Activated CD4-positive, alpha-beta memory T cell treated with anti-CD3 and anti-CD28 coated beads for 36 hours (primary cell): ENCODE results near the gene TMEM53. TPM values are rescaled to one million over a fixed set of nuclear protein-coding genes. Genes with fewer than 3 reads are reported as not detected.

Source experiments
- CTCF ChIA-PET: fragments of 350-600 bp; sonication (Branson Sonifier 250); formaldehyde crosslinking; loops from one replicate; lab custom pipeline; 2021; ENCODE audit warnings: antibody characterized with exemption, inconsistent platforms; lab: Charles Lee
- POLR2A ChIA-PET: fragments of 350-600 bp; sonication (Branson Sonifier 250); formaldehyde crosslinking; loops from one replicate; lab custom pipeline; 2021; ENCODE audit warnings: antibody characterized with exemption; lab: Charles Lee
- DNase-seq: peaks from one replicate; pipeline ENCODE4 v3.0.0-alpha.2; 2020
- H3K27ac Mint-ChIP-seq: one replicate; pipeline ENCODE4 v1.8.0; 2021; ENCODE audit warnings: mixed read lengths
- H3K27me3 Mint-ChIP-seq: one replicate; pipeline ENCODE4 v1.8.0; 2021; ENCODE audit warnings: mixed read lengths
- H3K36me3 Mint-ChIP-seq: one replicate; pipeline ENCODE4 v1.8.0; 2021; ENCODE audit warnings: mixed read lengths
- H3K4me1 Mint-ChIP-seq: one replicate; pipeline ENCODE4 v1.8.0; 2021; ENCODE audit warnings: low read depth, mixed read lengths
- H3K4me3 Mint-ChIP-seq: one replicate; pipeline ENCODE4 v1.8.0; 2021; ENCODE audit warnings: mild to moderate bottlenecking, mixed read lengths
- H3K9me3 Mint-ChIP-seq: one replicate; pipeline ENCODE4 v1.8.0; 2021; ENCODE audit warnings: mixed read lengths
- intact Hi-C: fragments of 100-400 bp; cut with micrococcal nuclease; formaldehyde crosslinking; loops from one replicate; pipeline ENCODE4 v1.15.1; 2023
- total RNA-seq, 2 experiments: library from RNA; stranded (reverse); gene quantifications; one replicate each; pipeline ENCODE4 v1.2.3, GENCODE V29; 2021

TMEM53 gene
- total RNA-seq, 2 experiments from 2014 or later = 5.1 to 6.5 TPM

DNA sequence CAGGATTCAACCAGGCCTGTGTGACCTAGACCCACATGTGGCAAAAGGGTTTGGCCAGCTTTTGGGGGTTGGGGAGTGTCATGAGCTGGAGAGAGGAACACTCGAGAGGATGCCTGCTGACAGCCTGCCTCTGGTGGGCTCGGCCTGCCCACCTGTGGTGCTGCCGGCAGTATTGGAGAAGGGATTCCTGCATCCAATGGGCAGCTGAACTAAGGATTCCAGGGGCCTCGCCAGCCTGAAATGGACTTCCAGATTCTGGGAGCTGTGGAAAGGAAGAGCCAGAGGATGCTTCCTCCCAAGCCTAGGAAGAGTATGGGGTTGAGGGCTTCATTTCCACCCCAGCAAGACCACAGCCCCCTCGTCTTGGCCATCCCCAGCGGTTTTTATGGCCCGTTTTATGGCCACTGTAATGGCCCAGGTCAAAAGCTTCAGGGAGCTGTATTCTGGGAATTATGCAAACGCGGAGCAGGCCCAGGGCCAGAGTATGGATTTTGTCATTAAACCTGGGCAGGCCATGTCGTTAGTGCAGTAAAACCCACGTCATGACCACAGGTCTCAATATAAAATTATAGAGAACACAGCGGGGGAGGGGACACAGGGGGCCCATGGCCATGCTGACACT, 63.6 kb downstream of the TMEM53 start:
- ChIA-PET POLR2A (no interaction called here), CTCF (interaction anchor here (0.8 to 5.1 kb wide), 3 partner anchors 23 to 233 kb away, joined by 3 to 47 read pairs (median 3); no protein-coding TSS in a partner anchor)
- Mint-ChIP-seq H3K36me3 (no peaks in the 10 kb centered on the region), H3K4me1 (no peaks in the 10 kb centered on the region), H3K27ac (no peak overlapping the region), H3K27me3 (no peaks in the 10 kb centered on the region), H3K4me3 (no peak overlapping the region), H3K9me3 (no peaks in the 10 kb centered on the region)
- DNase-seq = no peak
- intact Hi-C loops = no loop called here

- POLR2A ChIA-PET = no interaction called here
- no peaks in the 10 kb centered on the region for H3K4me1 Mint-ChIP-seq
- H3K9me3 Mint-ChIP-seq = no peaks in the 10 kb centered on the region
- CTCF ChIA-PET = interaction anchor here (0.9 to 5.1 kb wide), 3 partner anchors 13 to 232 kb away, joined by 3 to 47 read pairs (median 5); no protein-coding TSS in a partner anchor
- no peaks in the 10 kb centered on the region for H3K36me3 Mint-ChIP-seq
- intact Hi-C loops = loop anchor here (2.0 kb wide), 1 partner anchor 43 kb away; no protein-coding TSS in a partner anchor
- H3K27me3 Mint-ChIP-seq = no peaks in the 10 kb centered on the region
- no peak for DNase-seq
- H3K27ac Mint-ChIP-seq = no peak overlapping the region
- no peak overlapping the region for H3K4me3 Mint-ChIP-seq
Measured at GRCh38 chr1:44609768-44610526, 64.3 kb downstream of the TMEM53 start.

DNA sequence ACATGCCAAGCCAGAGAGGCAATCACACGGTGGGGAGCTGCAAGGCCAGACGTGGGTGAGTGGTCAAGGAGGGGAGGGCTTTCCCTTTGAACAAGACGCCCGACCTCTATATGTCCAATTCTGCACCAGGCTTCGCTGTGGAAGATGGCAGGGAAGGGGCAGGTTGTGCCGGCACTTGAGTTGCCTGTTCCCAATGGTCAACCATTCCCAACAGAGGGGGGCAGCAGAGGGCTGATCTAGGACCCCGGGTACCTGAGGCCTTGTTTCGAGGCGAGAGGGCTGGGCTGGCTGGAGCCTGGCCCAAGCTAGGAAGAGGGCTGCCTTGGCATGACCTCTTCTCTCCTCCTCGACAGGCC, 64.9 kb downstream of the TMEM53 start:
- H3K27ac Mint-ChIP-seq = no peak overlapping the region
- intact Hi-C loops = loop anchor here (2.0 kb wide), 1 partner anchor 43 kb away; no protein-coding TSS in a partner anchor
- DNase-seq = peak; percentile 45
- no peaks in the 10 kb centered on the region for H3K4me1 Mint-ChIP-seq
- ChIA-PET CTCF (interaction anchor here (1.2 to 5.1 kb wide), 4 partner anchors 12 to 231 kb away, joined by 4 to 47 read pairs (median 4); no protein-coding TSS in a partner anchor), POLR2A (no interaction called here)
- no peak overlapping the region for H3K4me3 Mint-ChIP-seq
- H3K27me3 Mint-ChIP-seq = no peaks in the 10 kb centered on the region
- no peaks in the 10 kb centered on the region for H3K9me3 Mint-ChIP-seq
- H3K36me3 Mint-ChIP-seq = no peaks in the 10 kb centered on the region

GRCh38 chr1:44608141-44608540, 66.1 kb downstream of the TMEM53 start:
- Mint-ChIP-seq H3K4me1 (no peaks in the 10 kb centered on the region), H3K4me3 (no peak overlapping the region), H3K36me3 (no peaks in the 10 kb centered on the region), H3K27me3 (no peaks in the 10 kb centered on the region), H3K27ac (no peak overlapping the region), H3K9me3 (no peaks in the 10 kb centered on the region)
- intact Hi-C loops = loop anchor here (2.0 kb wide), 1 partner anchor 45 kb away; no protein-coding TSS in a partner anchor
- ChIA-PET CTCF (interaction anchor here (1.0 to 5.1 kb wide), 11 partner anchors 9 to 230 kb away, joined by 3 to 47 read pairs (median 4); no protein-coding TSS in a partner anchor), POLR2A (no interaction called here)
- DNase-seq = no peak

DNA sequence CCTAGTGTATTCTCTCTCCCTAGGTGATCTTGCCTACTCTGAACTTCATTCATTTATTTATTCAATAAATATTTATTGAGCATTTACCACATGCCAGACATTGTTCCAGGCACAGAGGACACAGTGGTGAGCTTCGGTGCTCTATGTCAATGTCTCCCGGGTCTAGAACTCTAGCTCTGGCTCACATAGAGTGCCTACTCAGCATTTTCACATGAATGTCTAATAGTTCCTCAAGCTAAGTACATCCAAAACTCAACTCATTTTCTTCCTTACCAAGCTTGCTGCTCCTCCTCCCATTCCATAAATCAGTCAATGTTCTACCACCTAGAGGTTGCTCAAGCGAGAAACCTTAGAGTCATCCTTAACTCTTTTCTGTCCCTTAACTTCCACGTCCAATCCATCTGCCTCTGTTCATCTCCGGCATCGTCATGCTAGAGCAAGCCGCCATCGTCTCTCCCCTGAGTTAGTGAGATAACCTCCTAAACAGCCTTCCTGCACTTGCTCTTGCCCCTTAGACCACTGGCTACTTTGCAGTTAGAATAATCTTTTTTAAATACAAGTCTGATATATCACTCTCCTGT, 67.5 kb downstream of the TMEM53 start:
- intact Hi-C loops = no loop called here
- Mint-ChIP-seq H3K27ac (no peak overlapping the region), H3K4me1 (no peaks in the 10 kb centered on the region), H3K9me3 (no peaks in the 10 kb centered on the region), H3K36me3 (no peaks in the 10 kb centered on the region), H3K27me3 (no peaks in the 10 kb centered on the region), H3K4me3 (no peak overlapping the region)
- no peak for DNase-seq
- ChIA-PET POLR2A (no interaction called here), CTCF (interaction anchor here (0.6 kb wide), 1 partner anchor 46 kb away, joined by 3 read pairs; no protein-coding TSS in a partner anchor)

GRCh38 chr1:44605914-44606615, 68.2 kb downstream of the TMEM53 start:
- DNase-seq = no peak
- H3K4me1 Mint-ChIP-seq = no peaks in the 10 kb centered on the region
- intact Hi-C loops = no loop called here
- no peaks in the 10 kb centered on the region for H3K9me3 Mint-ChIP-seq
- no peaks in the 10 kb centered on the region for H3K27me3 Mint-ChIP-seq
- ChIA-PET POLR2A (no interaction called here), CTCF (no interaction called here)
- H3K4me3 Mint-ChIP-seq = no peak overlapping the region
- no peak overlapping the region for H3K27ac Mint-ChIP-seq
- no peaks in the 10 kb centered on the region for H3K36me3 Mint-ChIP-seq

DNA sequence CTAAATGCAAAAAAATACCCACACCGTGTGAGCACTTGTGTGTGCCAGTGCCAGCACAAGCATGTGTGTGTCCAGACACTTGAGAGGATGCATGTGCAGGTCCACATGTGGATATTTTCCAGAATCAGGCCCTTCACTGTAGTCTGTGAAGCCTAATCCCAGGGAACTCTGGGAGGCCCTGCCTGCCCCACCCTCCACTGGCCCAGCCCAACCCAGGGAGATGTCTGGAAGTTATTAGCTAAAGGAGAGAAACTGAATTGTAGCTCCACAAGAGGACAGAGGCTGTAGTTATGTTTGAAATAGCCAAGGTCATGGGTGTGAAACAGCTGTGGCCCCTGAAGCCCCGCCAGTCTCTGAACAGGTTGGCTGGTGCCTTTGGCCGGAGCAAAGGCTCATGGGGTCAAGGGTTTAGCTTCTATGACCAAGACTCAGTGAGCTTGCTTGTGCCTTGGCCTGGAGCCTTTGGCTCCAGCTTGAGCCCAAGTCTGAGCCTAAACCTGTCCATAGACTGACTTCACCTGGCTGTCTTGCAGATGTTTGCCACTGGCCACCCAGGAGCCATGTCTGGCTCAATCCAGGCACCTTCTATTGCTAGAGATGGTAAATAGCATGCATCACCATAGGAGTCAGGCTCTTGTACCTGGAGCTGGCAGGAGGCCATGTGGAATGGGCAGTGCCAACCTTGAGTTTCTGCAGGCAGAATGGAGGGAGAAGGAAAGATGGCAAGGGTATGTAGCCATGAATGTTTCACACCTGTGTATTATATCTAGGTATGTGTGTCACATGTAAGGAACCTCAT, 69.9 kb downstream of the TMEM53 start:
- H3K4me1 Mint-ChIP-seq = no peaks in the 10 kb centered on the region
- DNase-seq = no peak
- H3K9me3 Mint-ChIP-seq = no peaks in the 10 kb centered on the region
- CTCF ChIA-PET = interaction anchor here (1.0 to 1.2 kb wide), 3 partner anchors 10 to 387 kb away, joined by 3 to 4 read pairs (median 3); no protein-coding TSS in a partner anchor
- H3K27ac Mint-ChIP-seq = no peak overlapping the region
- no peaks in the 10 kb centered on the region for H3K27me3 Mint-ChIP-seq
- intact Hi-C loops = no loop called here
- POLR2A ChIA-PET = no interaction called here
- no peak overlapping the region for H3K4me3 Mint-ChIP-seq
- no peaks in the 10 kb centered on the region for H3K36me3 Mint-ChIP-seq

DNA sequence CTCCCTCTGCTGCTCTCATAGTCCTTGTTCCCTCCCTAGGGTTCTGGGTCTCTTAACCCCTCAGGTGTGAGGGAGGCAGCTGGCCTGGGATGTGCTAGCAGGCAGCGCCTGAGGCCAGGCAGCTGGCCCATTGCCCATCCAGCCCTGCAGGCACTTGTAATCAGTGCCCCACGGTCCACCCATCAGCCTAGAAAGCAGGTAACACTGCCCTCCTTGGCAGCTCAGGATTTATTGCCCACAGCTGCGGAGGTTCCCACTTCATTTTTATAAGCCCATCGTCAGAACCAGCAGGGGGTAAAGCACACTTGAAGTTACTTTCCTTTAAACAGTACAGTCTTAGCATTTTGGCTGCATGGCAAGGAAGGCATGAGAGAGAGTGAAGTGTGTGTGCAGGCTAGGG, 70.6 kb downstream of the TMEM53 start:
- H3K36me3 Mint-ChIP-seq = no peaks in the 10 kb centered on the region
- no peaks in the 10 kb centered on the region for H3K4me1 Mint-ChIP-seq
- no peaks in the 10 kb centered on the region for H3K9me3 Mint-ChIP-seq
- no peak overlapping the region for H3K4me3 Mint-ChIP-seq
- CTCF ChIA-PET = interaction anchor here (0.8 to 1.2 kb wide), 3 partner anchors 9 to 226 kb away, joined by 3 to 4 read pairs (median 3); no protein-coding TSS in a partner anchor
- no peaks in the 10 kb centered on the region for H3K27me3 Mint-ChIP-seq
- H3K27ac Mint-ChIP-seq = no peak overlapping the region
- intact Hi-C loops = no loop called here
- no peak for DNase-seq
- POLR2A ChIA-PET = no interaction called here

Other genes with a start within 250 kb of the TMEM53 start
- 100 to 1,000 TPM; 134 to 141 TPM for gene ARMH1, start 233 bp upstream of the TMEM53 start, total RNA-seq
- not detected for gene RNU5D-1, start 56.7 kb upstream of the TMEM53 start, total RNA-seq
- 100 to 1,000 TPM; 107 to 113 TPM for gene KIF2C, start 65.4 kb upstream of the TMEM53 start, total RNA-seq
- gene RPS8, start 101.1 kb upstream of the TMEM53 start, total RNA-seq = 1,000 to 10,000 TPM; 2,983 to 3,047 TPM
- 1 to 10 TPM; 1.1 to 1.3 TPM for gene BEST4, start 113.7 kb upstream of the TMEM53 start, total RNA-seq
- gene PLK3, start 125.9 kb upstream of the TMEM53 start, total RNA-seq = 10 to 100 TPM; 80.2 to 87.9 TPM
- gene DYNLT4, start 132.9 kb upstream of the TMEM53 start, total RNA-seq = under 1 TPM; 0.40 to 0.41 TPM
- 10 to 100 TPM; 35.2 to 38.6 TPM for gene BTBD19, start 134.0 kb upstream of the TMEM53 start, total RNA-seq
- gene PTCH2, start 168.8 kb upstream of the TMEM53 start, total RNA-seq = under 1 TPM; 0.61 to 0.62 TPM